ENCODE results near the gene CACFD1. TPM values are rescaled to one million over a fixed set of nuclear protein-coding genes. Genes with fewer than 3 reads are reported as not detected.
"Not testable (repeated sequence)": the region's sequence is repeated elsewhere in the genome, so short reads cannot be mapped to it uniquely, and the experiment has no call there.

CACFD1 gene
- total RNA-seq, 1 donor from 2014 or later: 13.1 TPM

- no peak for FAIRE-seq
- H3K36me3 ChIP-seq (ENCODE audit: insufficient read depth, low read length): no peaks in the 10 kb centered on the region
- no peaks in the 10 kb centered on the region for H3K79me2 ChIP-seq (ENCODE audit: insufficient read depth, low read length)
- no peak overlapping the region for H3K4me3 ChIP-seq (ENCODE audit: insufficient read depth, low read depth, low read length)
- H3K4me1 ChIP-seq (ENCODE audit: insufficient read depth, low read length): no peaks in the 10 kb centered on the region
- H3K27me3 ChIP-seq (ENCODE audit: insufficient read depth, low read length): peaks cover 12% of the 10 kb centered on the region
- H3K4me2 ChIP-seq (ENCODE audit: low read length): no peak overlapping the region
- no peak overlapping the region for H2AFZ ChIP-seq (ENCODE audit: low read depth, low read length)
- TF ChIP-seq EZH2 (IDR thresholded peaks at IDR 0.05; ENCODE audit: insufficient read depth, low read length) (no peak), CTCF (IDR thresholded peaks at IDR 0.05; ENCODE audit: insufficient read depth, low read depth, low read length) (no peak)
- no peaks in the 10 kb centered on the region for H4K20me1 ChIP-seq (ENCODE audit: insufficient read depth, low read length)
- H3K9ac ChIP-seq (ENCODE audit: low read length): no peak overlapping the region
- H3K36me3 Mint-ChIP-seq (ENCODE audit: low read depth, unreplicated experiment): peaks cover 4% of the 10 kb centered on the region
- DNase-seq (ENCODE audit: low read depth): no peak
- H3K9me3 Mint-ChIP-seq (ENCODE audit: unreplicated experiment): no peaks in the 10 kb centered on the region
- H3K9me3 ChIP-seq (ENCODE audit: insufficient read depth, low read depth, low read length): no peaks in the 10 kb centered on the region
- no peak overlapping the region for H3K4me3 Mint-ChIP-seq (ENCODE audit: unreplicated experiment)
- H3K4me1 Mint-ChIP-seq (ENCODE audit: low read depth, unreplicated experiment): no peaks in the 10 kb centered on the region
- H3K27ac Mint-ChIP-seq (ENCODE audit: unreplicated experiment): no peak overlapping the region
- no peak overlapping the region for H3K27ac ChIP-seq (ENCODE audit: low read depth, low read length)
- peaks cover 26% of the 10 kb centered on the region for H3K27me3 Mint-ChIP-seq (ENCODE audit: low read depth, unreplicated experiment)
These were observed 11.2 kb upstream of the CACFD1 start for GRCh38 chr9:133448487-133448972.

- H3K79me2 ChIP-seq (ENCODE audit: insufficient read depth, low read length): no peaks in the 10 kb centered on the region
- peaks cover 16% of the 10 kb centered on the region for H3K27me3 ChIP-seq (ENCODE audit: insufficient read depth, low read length)
- no peaks in the 10 kb centered on the region for H3K9me3 ChIP-seq (ENCODE audit: insufficient read depth, low read depth, low read length)
- Mint-ChIP-seq H3K9me3 (ENCODE audit: unreplicated experiment) (no peaks in the 10 kb centered on the region), H3K36me3 (ENCODE audit: low read depth, unreplicated experiment) (no peaks in the 10 kb centered on the region), H3K4me1 (ENCODE audit: low read depth, unreplicated experiment) (no peaks in the 10 kb centered on the region), H3K27ac (ENCODE audit: unreplicated experiment) (no peak overlapping the region), H3K4me3 (ENCODE audit: unreplicated experiment) (no peak overlapping the region), H3K27me3 (ENCODE audit: low read depth, unreplicated experiment) (peaks cover 27% of the 10 kb centered on the region)
- no peak overlapping the region for H3K4me2 ChIP-seq (ENCODE audit: low read length)
- H3K27ac ChIP-seq (ENCODE audit: low read depth, low read length): no peak overlapping the region
- H3K36me3 ChIP-seq (ENCODE audit: insufficient read depth, low read length): no peaks in the 10 kb centered on the region
- peak; percentile 8 for DNase-seq (ENCODE audit: low read depth)
- H3K9ac ChIP-seq (ENCODE audit: low read length): no peak overlapping the region
- no peaks in the 10 kb centered on the region for H3K4me1 ChIP-seq (ENCODE audit: insufficient read depth, low read length)
- H3K4me3 ChIP-seq (ENCODE audit: insufficient read depth, low read depth, low read length): no peak overlapping the region
- no peak for TF ChIP-seq CTCF (IDR thresholded peaks at IDR 0.05; ENCODE audit: insufficient read depth, low read depth, low read length)
- no peak for TF ChIP-seq EZH2 (IDR thresholded peaks at IDR 0.05; ENCODE audit: insufficient read depth, low read length)
- no peak overlapping the region for H2AFZ ChIP-seq (ENCODE audit: low read depth, low read length)
- no peak for FAIRE-seq
- H4K20me1 ChIP-seq (ENCODE audit: insufficient read depth, low read length): no peaks in the 10 kb centered on the region
These were observed 10.0 kb upstream of the CACFD1 start for GRCh38 chr9:133449760-133450159.

GRCh38 chr9:133451865-133452264 is 7.9 kb upstream of the CACFD1 start:
- H3K9me3 Mint-ChIP-seq (ENCODE audit: unreplicated experiment); H4K20me1 ChIP-seq (ENCODE audit: insufficient read depth, low read length); H3K9me3 ChIP-seq (ENCODE audit: insufficient read depth, low read depth, low read length); H3K4me1 Mint-ChIP-seq (ENCODE audit: low read depth, unreplicated experiment); H3K27ac ChIP-seq (ENCODE audit: low read depth, low read length); H2AFZ ChIP-seq (ENCODE audit: low read depth, low read length); H3K4me3 Mint-ChIP-seq (ENCODE audit: unreplicated experiment); H3K36me3 Mint-ChIP-seq (ENCODE audit: low read depth, unreplicated experiment); DNase-seq (ENCODE audit: low read depth); FAIRE-seq; H3K79me2 ChIP-seq (ENCODE audit: insufficient read depth, low read length); H3K27ac Mint-ChIP-seq (ENCODE audit: unreplicated experiment); H3K36me3 ChIP-seq (ENCODE audit: insufficient read depth, low read length); H3K4me1 ChIP-seq (ENCODE audit: insufficient read depth, low read length); H3K4me2 ChIP-seq (ENCODE audit: low read length); H3K4me3 ChIP-seq (ENCODE audit: insufficient read depth, low read depth, low read length); H3K9ac ChIP-seq (ENCODE audit: low read length): not testable (repeated sequence)
- H3K27me3 ChIP-seq (ENCODE audit: insufficient read depth, low read length): peaks cover 11% of the 10 kb centered on the region
- peaks cover 13% of the 10 kb centered on the region for H3K27me3 Mint-ChIP-seq (ENCODE audit: low read depth, unreplicated experiment)
